Erythroblast (primary cell): ENCODE measurements around the gene IWS1.

Experiments
- GATA1 ChIP-seq: IDR thresholded peaks from 2 replicates; pipeline ENCODE4 v1.6.1; 2011; ENCODE audit warnings: low read depth, mild to moderate bottlenecking, control low read depth, low read length, moderate library complexity
- POLR2A ChIP-seq: IDR thresholded peaks from 2 replicates; pipeline ENCODE4 v1.6.1; 2011; ENCODE audit warnings: mild to moderate bottlenecking, low read length

DNA sequence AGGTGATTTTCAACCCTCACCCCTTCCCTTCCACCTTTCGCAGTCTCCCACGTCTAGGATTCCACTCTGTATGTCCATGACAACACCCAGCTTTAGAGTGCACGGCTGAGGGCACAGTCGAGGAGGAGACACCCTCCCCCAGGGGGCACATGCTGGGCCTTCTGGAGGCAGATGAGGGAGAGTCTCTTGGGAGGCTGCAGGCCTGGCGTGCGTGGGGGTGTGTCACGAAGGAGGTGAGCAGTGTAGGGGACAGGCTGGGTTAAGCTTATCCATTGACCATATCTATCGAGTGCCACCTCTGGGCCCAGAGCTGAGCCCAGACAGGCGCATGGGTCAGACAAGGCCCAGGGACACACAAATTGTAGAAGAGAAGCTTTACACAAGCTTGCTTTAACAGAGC is 89.2 kb downstream of the IWS1 start:
- TF ChIP-seq POLR2A (no peak), GATA1 (no peak)
